ENCODE measurements around the gene EPB41L2.

DNA sequence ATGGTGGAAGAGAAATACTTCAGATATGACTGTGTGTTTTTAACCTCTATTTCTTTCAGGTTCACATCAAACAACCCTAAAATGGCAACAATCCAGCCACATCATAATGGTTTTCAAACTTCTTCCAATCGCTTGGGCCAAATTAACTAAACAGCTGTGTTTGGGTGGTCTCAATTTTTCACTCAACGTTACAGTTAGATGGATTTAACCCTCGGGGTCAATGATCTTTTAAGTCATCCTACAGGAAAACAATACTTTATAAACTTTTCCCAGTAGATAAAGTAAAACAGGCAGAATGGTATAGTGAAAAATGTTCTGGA lies 60.4 kb downstream of the EPB41L2 start:
- TF ChIP-seq, protein P1, sequence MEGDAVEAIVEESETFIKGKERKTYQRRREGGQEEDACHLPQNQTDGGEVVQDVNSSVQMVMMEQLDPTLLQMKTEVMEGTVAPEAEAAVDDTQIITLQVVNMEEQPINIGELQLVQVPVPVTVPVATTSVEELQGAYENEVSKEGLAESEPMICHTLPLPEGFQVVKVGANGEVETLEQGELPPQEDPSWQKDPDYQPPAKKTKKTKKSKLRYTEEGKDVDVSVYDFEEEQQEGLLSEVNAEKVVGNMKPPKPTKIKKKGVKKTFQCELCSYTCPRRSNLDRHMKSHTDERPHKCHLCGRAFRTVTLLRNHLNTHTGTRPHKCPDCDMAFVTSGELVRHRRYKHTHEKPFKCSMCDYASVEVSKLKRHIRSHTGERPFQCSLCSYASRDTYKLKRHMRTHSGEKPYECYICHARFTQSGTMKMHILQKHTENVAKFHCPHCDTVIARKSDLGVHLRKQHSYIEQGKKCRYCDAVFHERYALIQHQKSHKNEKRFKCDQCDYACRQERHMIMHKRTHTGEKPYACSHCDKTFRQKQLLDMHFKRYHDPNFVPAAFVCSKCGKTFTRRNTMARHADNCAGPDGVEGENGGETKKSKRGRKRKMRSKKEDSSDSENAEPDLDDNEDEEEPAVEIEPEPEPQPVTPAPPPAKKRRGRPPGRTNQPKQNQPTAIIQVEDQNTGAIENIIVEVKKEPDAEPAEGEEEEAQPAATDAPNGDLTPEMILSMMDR (IDR thresholded peaks at IDR 0.05; ENCODE audit: low read depth, low read length), result no peak
- no peak for TF ChIP-seq EZH2phosphoT487 (IDR thresholded peaks at IDR 0.05; ENCODE audit: low read depth)
